Measurements from ENCODE around the gene ZNFX1. TPM values are rescaled to one million over a fixed set of nuclear protein-coding genes. Genes with fewer than 3 reads are reported as not detected.

ZNFX1 gene
- total and polyA plus RNA-seq, 4 experiments from 2014 or later = 30.8 to 88.8 (median 76.1) TPM

DNA sequence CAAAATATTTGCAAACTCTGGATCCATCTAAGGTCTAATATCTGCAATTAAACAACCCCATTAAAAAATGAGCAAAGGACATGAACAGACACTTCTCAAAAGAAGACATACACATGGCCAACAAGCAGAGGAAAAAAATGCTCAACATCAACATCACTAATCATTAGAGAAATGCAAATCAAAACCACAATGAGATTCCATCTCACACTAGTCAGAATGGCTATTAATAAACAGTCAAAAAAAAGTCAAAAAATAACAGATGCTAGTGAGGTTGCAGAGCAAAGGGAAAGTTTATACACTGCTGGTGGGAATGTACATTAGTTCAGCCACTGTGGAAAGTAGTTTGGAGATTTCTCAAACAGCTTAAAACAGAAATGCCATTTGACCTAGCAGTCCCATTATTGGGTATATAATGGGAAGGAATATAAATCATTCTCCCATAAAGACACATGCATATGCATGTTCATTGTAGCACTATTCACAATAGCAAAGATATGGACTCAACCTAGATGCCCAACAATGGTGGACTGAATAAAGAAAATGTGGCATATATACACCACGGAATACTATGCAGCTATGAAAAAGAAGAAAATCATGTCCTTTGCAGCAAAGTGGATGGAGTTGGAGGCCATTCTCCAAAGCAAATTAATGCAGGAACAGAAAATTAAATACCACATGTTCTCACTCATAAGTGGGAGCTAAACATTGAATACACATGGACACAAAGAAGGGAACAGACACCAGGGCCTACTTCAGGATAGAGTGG lies 9.1 kb downstream of the ZNFX1 start:
- Mint-ChIP-seq H3K4me1 (peaks cover 51 to 83% (median 68%) of the 10 kb centered on the region in 4 donors), H3K36me3 (peaks cover 58 to 81% of the 10 kb centered on the region in 2 donors), H3K27me3 (no peaks in the 10 kb centered on the region), H3K9me3 (peaks cover 0 to 3% (median 0%) of the 10 kb centered on the region in 8 donors), H3K27ac (peak overlapping the region; percentile 25 to 81 (median 53)), H3K4me3 (peak overlapping the region; percentile 30 to 87 (median 78))
- intact Hi-C loops (cut with micrococcal nuclease) = loop anchor here (1.0 kb wide), 1 partner anchor 8 kb away; no protein-coding TSS in a partner anchor
- H3K27ac ChIP-seq (ENCODE audit: low read depth, low read length) = no peak overlapping the region
- peaks cover 62% of the 10 kb centered on the region for H3K36me3 ChIP-seq (ENCODE audit: insufficient read depth, low read length)
- peaks cover 79% of the 10 kb centered on the region for H3K4me1 ChIP-seq (ENCODE audit: insufficient read depth, low read length)
- ChIA-PET CTCF (ENCODE audit: partially characterized antibody) (interaction anchor here (1.4 to 2.9 kb wide), 2 partner anchors 22 to 52 kb away, joined by 3 to 11 read pairs; no protein-coding TSS in a partner anchor), POLR2A (ENCODE audit: partially characterized antibody) (interaction anchor here (0.8 to 6.3 kb wide), 4 partner anchors 10 to 50 kb away, joined by 3 to 108 read pairs (median 4); partner anchors contain the start of genes DDX27 and ZNFX1)
- peak overlapping the region in 1 of 2 donors; percentile 44 for H3K4me3 ChIP-seq (ENCODE audit: low read length in 2 of 2)
- DNase-seq = no peak
- no peaks in the 10 kb centered on the region for H3K9me3 ChIP-seq (ENCODE audit: control insufficient read depth in 1 of 2, low read length in 2 of 2)
- no peaks in the 10 kb centered on the region for H3K27me3 ChIP-seq (ENCODE audit: insufficient read depth, low read length)

DNA sequence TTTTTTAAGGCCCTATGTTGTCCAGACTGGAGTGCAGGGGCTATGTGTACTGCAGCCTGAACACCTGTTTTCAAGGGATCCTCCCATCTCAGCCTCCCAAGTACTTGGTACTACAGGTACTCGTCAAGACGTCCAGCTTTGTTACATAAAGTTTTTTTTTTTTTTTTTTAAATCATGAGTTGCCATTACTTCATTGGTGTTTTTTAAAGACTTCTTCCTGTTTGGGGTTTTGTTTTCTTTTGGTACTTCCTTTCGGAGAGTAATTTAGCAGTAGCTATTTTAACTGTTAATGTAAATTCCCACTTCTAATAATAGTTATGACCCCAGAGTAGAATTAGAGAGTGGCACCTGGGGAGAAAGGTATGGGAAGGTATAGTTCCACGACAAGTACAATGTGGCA lies 10.5 kb downstream of the ZNFX1 start:
- Histone ChIP-seq H3K9me3 (ENCODE audit: control insufficient read depth in 1 of 2, low read length in 2 of 2) (no peaks in the 10 kb centered on the region), H3K27ac (ENCODE audit: low read depth, low read length) (peak overlapping the region; percentile 31), H3K27me3 (ENCODE audit: insufficient read depth, low read length) (no peaks in the 10 kb centered on the region), H3K4me1 (ENCODE audit: insufficient read depth, low read length) (peaks cover 65% of the 10 kb centered on the region), H3K4me3 (ENCODE audit: low read length in 2 of 2) (peak overlapping the region in 1 of 2 donors; percentile 0), H3K36me3 (ENCODE audit: insufficient read depth, low read length) (peaks cover 62% of the 10 kb centered on the region)
- no peaks in the 10 kb centered on the region for H3K27me3 Mint-ChIP-seq
- CTCF ChIA-PET (ENCODE audit: partially characterized antibody) = interaction anchor here (0.6 to 2.9 kb wide), 8 partner anchors 9 to 665 kb away, joined by 3 to 11 read pairs (median 4); no protein-coding TSS in a partner anchor
- H3K9me3 Mint-ChIP-seq = peaks cover 0 to 3% (median 0%) of the 10 kb centered on the region in 8 donors
- H3K27ac Mint-ChIP-seq = peak overlapping the region; percentile 73 to 96 (median 85)
- DNase-seq = peak in 1 of 5 donors; percentile 32
- peak overlapping the region; percentile 72 to 91 (median 82) for H3K4me3 Mint-ChIP-seq
- H3K4me1 Mint-ChIP-seq = peaks cover 46 to 81% (median 62%) of the 10 kb centered on the region in 4 donors
- intact Hi-C loops (cut with micrococcal nuclease) = no loop called here
- peaks cover 65 to 89% of the 10 kb centered on the region in 2 donors for H3K36me3 Mint-ChIP-seq
- POLR2A ChIA-PET (ENCODE audit: partially characterized antibody) = interaction anchor here (0.8 to 6.3 kb wide), 5 partner anchors 12 to 51 kb away, joined by 3 to 108 read pairs (median 3); partner anchors contain the start of gene ZNFX1

GRCh38 chr20:49262444-49262843 lies 15.4 kb downstream of the ZNFX1 start:
- CTCF ChIA-PET (ENCODE audit: partially characterized antibody) = interaction anchor here (1.4 kb wide), 1 partner anchor 16 kb away, joined by 4 read pairs; no protein-coding TSS in a partner anchor
- Mint-ChIP-seq H3K4me1 (peaks cover 12 to 35% (median 23%) of the 10 kb centered on the region in 4 donors), H3K4me3 (no peak overlapping the region), H3K36me3 (peaks cover 48 to 74% of the 10 kb centered on the region in 2 donors), H3K9me3 (no peaks in the 10 kb centered on the region), H3K27ac (peak overlapping the region in 1 of 7 donors; percentile 38), H3K27me3 (no peaks in the 10 kb centered on the region)
- Histone ChIP-seq H3K27me3 (ENCODE audit: insufficient read depth, low read length) (no peaks in the 10 kb centered on the region), H3K4me1 (ENCODE audit: insufficient read depth, low read length) (peaks cover 17% of the 10 kb centered on the region), H3K4me3 (ENCODE audit: low read length in 2 of 2) (no peak overlapping the region), H3K9me3 (ENCODE audit: control insufficient read depth in 1 of 2, low read length in 2 of 2) (no peaks in the 10 kb centered on the region), H3K36me3 (ENCODE audit: insufficient read depth, low read length) (peaks cover 56% of the 10 kb centered on the region), H3K27ac (ENCODE audit: low read depth, low read length) (no peak overlapping the region)
- DNase-seq = no peak
- intact Hi-C loops (cut with micrococcal nuclease) = no loop called here
- POLR2A ChIA-PET (ENCODE audit: partially characterized antibody) = interaction anchor here (1.0 to 1.2 kb wide), 2 partner anchors 18 to 21 kb away, joined by 3 to 4 read pairs; no protein-coding TSS in a partner anchor

DNA sequence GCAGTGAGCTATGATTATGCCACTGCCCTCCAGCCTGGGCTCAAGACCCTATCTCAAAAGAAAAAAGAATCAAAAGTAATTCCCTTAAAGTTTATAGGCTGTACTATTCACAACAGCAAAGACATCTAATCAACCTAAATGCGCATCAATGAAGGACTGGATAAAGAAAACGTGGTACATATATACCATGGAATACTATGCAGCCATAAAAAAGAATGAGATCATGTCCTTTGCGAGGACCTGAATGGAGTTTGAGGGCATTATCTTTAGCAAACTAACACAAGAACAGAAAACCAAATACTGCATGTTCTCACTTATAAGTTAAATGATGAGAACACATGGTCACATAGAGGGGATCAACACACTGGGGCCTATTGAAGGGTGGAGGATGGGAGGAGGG lies 16.7 kb downstream of the ZNFX1 start:
- Mint-ChIP-seq H3K4me3 (no peak overlapping the region), H3K27ac (peak overlapping the region in 2 of 7 donors; percentile 13 to 68), H3K9me3 (no peaks in the 10 kb centered on the region), H3K27me3 (no peaks in the 10 kb centered on the region), H3K36me3 (peaks cover 57 to 78% of the 10 kb centered on the region in 2 donors), H3K4me1 (peaks cover 5 to 23% (median 12%) of the 10 kb centered on the region in 4 donors)
- no peaks in the 10 kb centered on the region for H3K27me3 ChIP-seq (ENCODE audit: insufficient read depth, low read length)
- no peak overlapping the region for H3K4me3 ChIP-seq (ENCODE audit: low read length in 2 of 2)
- no peak overlapping the region for H3K27ac ChIP-seq (ENCODE audit: low read depth, low read length)
- POLR2A ChIA-PET (ENCODE audit: partially characterized antibody) = interaction anchor here (1.1 kb wide), 1 partner anchor 17 kb away, joined by 3 read pairs; the partner anchor contains the start of gene ZNFX1
- peaks cover 5% of the 10 kb centered on the region for H3K4me1 ChIP-seq (ENCODE audit: insufficient read depth, low read length)
- intact Hi-C loops (cut with micrococcal nuclease) = no loop called here
- CTCF ChIA-PET (ENCODE audit: partially characterized antibody) = no interaction called here
- no peaks in the 10 kb centered on the region for H3K9me3 ChIP-seq (ENCODE audit: control insufficient read depth in 1 of 2, low read length in 2 of 2)
- no peak for DNase-seq
- H3K36me3 ChIP-seq (ENCODE audit: insufficient read depth, low read length) = peaks cover 68% of the 10 kb centered on the region

DNA sequence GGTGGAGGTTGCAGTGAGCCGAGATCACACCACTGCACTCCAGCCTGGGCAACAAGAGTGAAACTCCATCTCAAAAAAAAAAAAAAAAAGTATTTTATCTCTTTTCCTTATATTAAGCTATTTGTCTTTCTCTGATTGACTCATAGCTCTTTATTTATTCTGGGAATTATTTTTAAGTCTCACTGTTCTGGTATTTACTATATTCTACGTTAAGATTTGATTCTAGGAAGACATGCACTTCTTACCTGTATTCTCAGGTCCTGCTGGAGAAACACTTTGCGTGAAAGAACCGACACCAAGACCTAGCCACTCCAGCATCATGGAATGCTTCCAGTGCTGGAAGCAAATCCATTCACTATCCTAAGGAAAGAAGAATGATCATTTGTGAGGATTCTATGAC lies 17.6 kb downstream of the ZNFX1 start:
- H3K27ac Mint-ChIP-seq = peak overlapping the region in 4 of 7 donors; percentile 51 to 82 (median 66)
- H3K36me3 ChIP-seq (ENCODE audit: insufficient read depth, low read length) = peaks cover 69% of the 10 kb centered on the region
- no peaks in the 10 kb centered on the region for H3K27me3 ChIP-seq (ENCODE audit: insufficient read depth, low read length)
- H3K9me3 ChIP-seq (ENCODE audit: control insufficient read depth in 1 of 2, low read length in 2 of 2) = no peaks in the 10 kb centered on the region
- peaks cover 0 to 13% (median 6%) of the 10 kb centered on the region in 4 donors for H3K4me1 Mint-ChIP-seq
- POLR2A ChIA-PET (ENCODE audit: partially characterized antibody) = interaction anchor here (1.1 kb wide), 2 partner anchors 13 to 18 kb away, joined by 3 to 4 read pairs; partner anchors contain the start of gene ZNFX1
- CTCF ChIA-PET (ENCODE audit: partially characterized antibody) = interaction anchor here (0.9 to 1.5 kb wide), 3 partner anchors 12 to 66 kb away, joined by 3 to 9 read pairs (median 3); no protein-coding TSS in a partner anchor
- H3K27me3 Mint-ChIP-seq = no peaks in the 10 kb centered on the region
- no peaks in the 10 kb centered on the region for H3K4me1 ChIP-seq (ENCODE audit: insufficient read depth, low read length)
- H3K9me3 Mint-ChIP-seq = no peaks in the 10 kb centered on the region
- intact Hi-C loops (cut with micrococcal nuclease) = no loop called here
- DNase-seq = no peak
- H3K4me3 Mint-ChIP-seq = no peak overlapping the region
- no peak overlapping the region for H3K27ac ChIP-seq (ENCODE audit: low read depth, low read length)
- peaks cover 65 to 79% of the 10 kb centered on the region in 2 donors for H3K36me3 Mint-ChIP-seq
- H3K4me3 ChIP-seq (ENCODE audit: low read length in 2 of 2) = no peak overlapping the region

DNA sequence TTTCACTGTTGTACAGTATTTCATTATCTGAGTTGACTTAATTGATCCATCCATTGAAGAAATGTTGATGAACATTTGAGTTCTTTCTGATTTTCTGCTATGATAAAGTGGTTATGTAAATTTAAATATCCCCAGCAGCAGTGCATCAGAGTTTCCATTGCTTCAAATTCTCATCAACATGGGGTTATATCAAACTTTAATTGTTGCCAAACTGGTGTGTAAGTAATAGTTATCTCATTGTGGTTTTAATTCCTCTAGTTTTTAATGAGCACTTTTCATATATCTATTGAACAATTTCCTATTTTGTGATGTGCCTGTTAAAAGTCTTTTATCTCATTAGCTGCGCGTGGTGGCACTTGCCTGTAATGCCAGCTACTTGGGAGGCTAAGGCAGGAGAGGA lies 18.1 kb downstream of the ZNFX1 start:
- ChIA-PET CTCF (ENCODE audit: partially characterized antibody) (interaction anchor here (0.9 to 1.5 kb wide), 3 partner anchors 11 to 67 kb away, joined by 3 to 9 read pairs (median 3); no protein-coding TSS in a partner anchor), POLR2A (ENCODE audit: partially characterized antibody) (interaction anchor here (1.1 kb wide), 2 partner anchors 13 to 18 kb away, joined by 3 to 4 read pairs; partner anchors contain the start of gene ZNFX1)
- no peaks in the 10 kb centered on the region for H3K4me1 ChIP-seq (ENCODE audit: insufficient read depth, low read length)
- H3K27ac Mint-ChIP-seq = peak overlapping the region in 4 of 7 donors; percentile 6 to 66 (median 32)
- H3K27me3 Mint-ChIP-seq = no peaks in the 10 kb centered on the region
- H3K36me3 ChIP-seq (ENCODE audit: insufficient read depth, low read length) = peaks cover 69% of the 10 kb centered on the region
- no peak for DNase-seq
- H3K27me3 ChIP-seq (ENCODE audit: insufficient read depth, low read length) = no peaks in the 10 kb centered on the region
- H3K4me3 ChIP-seq (ENCODE audit: low read length in 2 of 2) = no peak overlapping the region
- no peak overlapping the region for H3K4me3 Mint-ChIP-seq
- H3K9me3 ChIP-seq (ENCODE audit: control insufficient read depth in 1 of 2, low read length in 2 of 2) = no peaks in the 10 kb centered on the region
- H3K27ac ChIP-seq (ENCODE audit: low read depth, low read length) = no peak overlapping the region
- H3K4me1 Mint-ChIP-seq = peaks cover 0 to 9% (median 6%) of the 10 kb centered on the region in 4 donors
- H3K36me3 Mint-ChIP-seq = peaks cover 62 to 77% of the 10 kb centered on the region in 2 donors
- H3K9me3 Mint-ChIP-seq = no peaks in the 10 kb centered on the region
- intact Hi-C loops (cut with micrococcal nuclease) = no loop called here
